K562 (cell line): ENCODE results near the gene PTGR3. TPM values are rescaled to one million over a fixed set of nuclear protein-coding genes. Genes with fewer than 3 reads are reported as not detected.

Source experiments
- ATAC-seq: fragments of 200-7000 bp; cut with Tn5 transposase; 3 replicates; pipeline ENCODE4 v1.9.1; 2020; ENCODE audit warnings: moderate library complexity
- BruUV-seq: library from RNA; stranded (reverse); fragments of 400-500 nt; replicated peaks from 2 replicates; lab custom pipeline; 2021; lab: Mats Ljungman, UMichigan
- CTCF ChIA-PET: fragments of 300-600 bp; formaldehyde crosslinking; extraction: SDS; loops from one replicate; lab custom pipeline; 2021; ENCODE audit warnings: low intra/inter-chr PET ratio; lab: Yijun Ruan, JAX
- POLR2A ChIA-PET: fragments of 300-600, 350-650 bp; sonication (Branson Sonifier 250); formaldehyde crosslinking; extraction: SDS; loops from one replicate; lab custom pipeline; 2021; ENCODE audit warnings: antibody characterized with exemption, inconsistent platforms; lab: Yijun Ruan, JAX
- DNase-seq, 4 experiments: peaks; one replicate each; pipeline versions ENCODE4 v3.0.0 to v3.0.0-alpha.2; 2011 to 2018; ENCODE audit warnings: low spot score in 3 of 4, mixed read lengths in 3 of 4; ENCODE audit errors: extremely low read depth in 1 of 4
- FAIRE-seq: peaks from 2 replicates; lab custom pipeline; 2011; peaks lifted over from hg19 to GRCh38; lab: Jason Lieb, UNC
- H2AFZ ChIP-seq: 2 replicates; pipeline ENCODE4 v1.6.0; 2011; ENCODE audit warnings: low read depth, low read length, control low read depth, inconsistent platforms
- H3K27ac ChIP-seq: fragments of 200-600 bp; 3 replicates; pipeline ENCODE4 v1.8.0; 2011; ENCODE audit warnings: low read depth, mild to moderate bottlenecking, control low read depth, inconsistent platforms, low read length, moderate library complexity, mixed read lengths; ENCODE audit errors: extremely low read depth
- H3K27me3 ChIP-seq, 2 experiments: fragments of 300-600 bp in 1 of 2; 2 replicates in 1 of 2; 3 replicates in 1 of 2; pipeline versions ENCODE4 v1.6.0 to v1.8.0; 2011; ENCODE audit warnings: inconsistent platforms in 2 of 2, low read length in 2 of 2, mild to moderate bottlenecking in 1 of 2, mixed read lengths in 1 of 2, moderate library complexity in 1 of 2; ENCODE audit not compliant: control insufficient read depth in 2 of 2, insufficient read depth in 2 of 2
- H3K36me3 ChIP-seq: fragments of 300-600 bp; 3 replicates; pipeline ENCODE4 v1.8.0; 2011; ENCODE audit warnings: mild to moderate bottlenecking, low read length, inconsistent platforms; ENCODE audit not compliant: control insufficient read depth, insufficient read depth
- H3K4me1 ChIP-seq, 2 experiments: fragments of 200-600 bp in 1 of 2; replicated peaks in 1 of 2; 2 replicates in 1 of 2; 3 replicates in 1 of 2; pipeline versions ENCODE4 v1.5.1 to v1.8.0; 2011; ENCODE audit warnings: inconsistent platforms in 2 of 2, low read length in 2 of 2, mild to moderate bottlenecking in 1 of 2, mixed read lengths in 1 of 2, moderate library complexity in 1 of 2; ENCODE audit not compliant: control insufficient read depth in 2 of 2, insufficient read depth in 2 of 2
- H3K4me2 ChIP-seq: 2 replicates; pipeline ENCODE4 v1.6.1; 2011; ENCODE audit warnings: low read length, control low read depth, inconsistent platforms, mixed read lengths; ENCODE audit not compliant: insufficient read depth
- H3K4me3 ChIP-seq: fragments of 200-600 bp; sonication (generic), shearing (Covaris generic); 2 replicates; pipeline ENCODE4 v1.5.1; 2016; ENCODE audit warnings: control low read depth, inconsistent platforms
- H3K79me2 ChIP-seq: fragments of 200-600 bp; 3 replicates; pipeline ENCODE4 v1.8.0; 2011; ENCODE audit warnings: low read length, inconsistent platforms; ENCODE audit not compliant: control insufficient read depth, insufficient read depth
- H3K9ac ChIP-seq, 2 experiments: 2 replicates each; pipeline versions ENCODE4 v1.6.0 to v1.6.1; 2011; ENCODE audit warnings: low read depth in 2 of 2, low read length in 2 of 2, control low read depth in 1 of 2, inconsistent platforms in 1 of 2, mild to moderate bottlenecking in 1 of 2, mixed read lengths in 1 of 2; ENCODE audit not compliant: insufficient read depth in 1 of 2
- H3K9me1 ChIP-seq: one replicate; pipeline ENCODE4 v1.6.0; 2011; ENCODE audit warnings: inconsistent platforms, mild to moderate bottlenecking, low read length, moderate library complexity; ENCODE audit not compliant: control insufficient read depth, insufficient read depth
- H3K9me3 ChIP-seq: replicated peaks from 2 replicates; pipeline ENCODE4 v1.5.1; 2011; ENCODE audit warnings: low read depth, low read length, inconsistent platforms; ENCODE audit not compliant: control insufficient read depth, insufficient read depth
- H4K20me1 ChIP-seq: replicated peaks from 2 replicates; pipeline ENCODE4 v1.6.1; 2011; ENCODE audit warnings: low read length, inconsistent platforms, mixed read lengths; ENCODE audit not compliant: control insufficient read depth, insufficient read depth
- CCNT2 ChIP-seq: IDR thresholded peaks from 2 replicates; pipeline ENCODE4 v1.6.1; 2011; ENCODE audit warnings: borderline replicate concordance, low read depth, mild to moderate bottlenecking, moderate library complexity, mixed read lengths, low read length; ENCODE audit not compliant: insufficient read length; ENCODE audit errors: extremely low read depth
- FOXK1 ChIP-seq: sonication (generic); formaldehyde crosslinking; IDR thresholded peaks from 2 replicates; pipeline ENCODE4 v1.8.0; 2022; ENCODE audit warnings: missing genetic modification reagents, mild to moderate bottlenecking, borderline replicate concordance
- MYC ChIP-seq, 2 experiments: fragments of 250-450 bp in 1 of 2; sonication (Bioruptor Pico) in 1 of 2; IDR thresholded peaks; 2 replicates each; pipeline versions ENCODE4 v1.5.1 to v1.6.1; 2012 to 2021; ENCODE audit warnings: low read depth in 2 of 2, borderline replicate concordance in 1 of 2, improper control_type of control experiment in 1 of 2, low read length in 1 of 2, mild to moderate bottlenecking in 1 of 2, moderate library complexity in 1 of 2
- ZNF324 ChIP-seq: fragments of 250-450 bp; sonication (Bioruptor Pico); IDR thresholded peaks from 2 replicates; pipeline ENCODE4 v1.4.0; 2020; ENCODE audit warnings: mild to moderate bottlenecking
- WGBS: fragments of 100-300 bp; shearing (Covaris generic); methylation state at CpG from one replicate; pipeline ENCODE4 v1.1.6; 2016; ENCODE audit warnings: low coverage, mixed read lengths; ENCODE audit not compliant: insufficient coverage; ENCODE audit errors: missing lambda C conversion rate; 5-methylcytosine and 5-hydroxymethylcytosine counted together
- in situ Hi-C: fragments of 300-500 bp; cut with MboI; formaldehyde crosslinking; loops from 4 replicates; pipeline ENCODE4 v1.15.0; 2018; ENCODE audit warnings: inconsistent platforms, mixed read lengths
- intact Hi-C: fragments of 100-400 bp; cut with micrococcal nuclease; formaldehyde crosslinking; loops from 2 replicates; pipeline ENCODE4 v1.14.2; 2022
- polyA plus RNA-seq, 8 experiments: library from polyadenylated mRNA; depleted of rRNA in 4 of 8; stranded (reverse) in 5 of 8; unstranded in 3 of 8; fragments of >200 nt; fragmentation: Nextera tagmentation in 2 of 8; fragmentation: Illumina TruSeq in 1 of 8; extraction: Ambion mirVana in 2 of 8; extraction: Trizol in 1 of 8; gene quantifications; 2 replicates each; pipeline versions ENCODE4 v1.2.1 to v1.2.3, GENCODE V29; 2011 to 2014; ENCODE audit warnings: inconsistent platforms in 1 of 8, missing spikeins in 1 of 8
- total RNA-seq, 7 experiments: library from RNA; depleted of rRNA in 6 of 7; stranded (reverse); fragments of >200 nt in 6 of 7; fragmentation: Illumina TruSeq in 2 of 7; extraction: Trizol in 2 of 7; gene quantifications; 2 replicates each; pipeline versions ENCODE4 v1.2.1 to v1.2.3, GENCODE V29; 2011 to 2021; ENCODE audit warnings: low replicate concordance in 1 of 7
- TF ChIP-seq, protein P1 (sequence below): fragments of 450-650 bp; IDR thresholded peaks from 2 replicates; pipeline ENCODE4 v1.6.1; 2018; ENCODE audit not compliant: partially characterized antibody
- TF ChIP-seq, protein P2 (sequence below): fragments of 450-650 bp; IDR thresholded peaks from 2 replicates; pipeline ENCODE4 v1.6.1; 2017; ENCODE audit warnings: mild to moderate bottlenecking, moderate library complexity

PTGR3 gene
- total and polyA plus RNA-seq, 9 of the 15 experiments (the other 6 are each of a cell fraction or from before 2014, with no cell fraction given): 4.1 to 32.3 (median 15.3) TPM

DNA sequence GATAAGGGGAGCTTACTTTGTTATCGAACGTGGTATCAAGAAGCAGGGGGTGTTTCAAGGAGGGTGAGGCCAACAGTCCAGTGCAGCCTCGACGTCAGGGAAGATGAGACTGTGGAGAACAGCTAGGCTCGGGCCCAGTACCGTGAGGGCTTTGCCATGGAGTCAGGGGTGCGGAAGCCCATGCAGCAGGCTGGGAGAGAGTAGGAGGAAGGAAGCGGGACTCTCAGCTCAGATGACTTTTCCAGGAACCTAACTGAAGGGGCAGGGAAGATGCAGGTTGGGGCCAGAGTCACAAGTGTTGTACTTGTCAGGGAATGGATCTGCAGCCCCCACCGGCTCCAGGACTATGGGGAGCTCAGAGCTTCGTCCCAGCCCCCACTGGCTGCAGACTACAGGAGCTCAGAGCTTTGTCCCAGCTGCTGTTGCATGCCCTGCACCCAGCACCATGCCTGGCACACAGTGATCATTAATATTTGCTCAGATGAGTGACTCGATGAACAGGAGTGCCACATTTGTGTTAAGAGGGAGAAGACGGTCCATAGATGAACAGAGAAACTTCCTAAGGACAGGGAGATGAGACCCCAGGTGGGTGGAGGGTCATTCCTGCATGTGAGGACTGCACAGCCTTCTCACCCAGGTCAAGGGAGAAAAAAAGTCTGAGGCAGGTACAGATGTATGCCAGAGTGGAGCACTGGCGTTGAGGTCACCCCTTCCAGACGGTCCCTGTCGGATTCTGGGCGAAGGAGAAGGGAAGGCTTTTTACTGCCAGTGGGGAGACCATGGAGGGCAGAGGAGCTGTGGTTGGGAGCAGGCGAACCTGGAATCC, 36.4 kb downstream of the PTGR3 start (continued):
- no peak for TF ChIP-seq MYC (IDR thresholded peaks at IDR 0.05; ENCODE audit: low read depth, low read length)
- TF ChIP-seq MYC (CRISPR knock-in tag; IDR thresholded peaks at IDR 0.05; ENCODE audit: borderline replicate concordance, low read depth): no peak
- TF ChIP-seq CCNT2: no peak
- TF ChIP-seq, all 486 proteins: peak for 0

- Histone ChIP-seq H3K4me1 (peaks cover 0 to 8% of the 10 kb centered on the region in 2 experiments; a peak in 2 of 5 replicates), H3K9ac (no peak overlapping the region), H3K27me3 (peaks cover 11 to 59% of the 10 kb centered on the region in 2 experiments; a peak in 4 of 5 replicates), H3K4me3 (no peak overlapping the region), H3K79me2 (no peaks in the 10 kb centered on the region), H4K20me1 (no peaks in the 10 kb centered on the region), H2AFZ (no peak overlapping the region), H3K36me3 (no peaks in the 10 kb centered on the region), H3K4me2 (no peak overlapping the region), H3K27ac (no peak overlapping the region), H3K9me3 (no peaks in the 10 kb centered on the region), H3K9me1 (no peaks in the 10 kb centered on the region)
- BruUV-seq: no TSS peak
- WGBS: 25% methylated on average over 11 of the region's 11 CpGs
- intact Hi-C loops (loop anchor here (5.0 kb wide), 1 partner anchor 71 kb away; no protein-coding TSS in a partner anchor), in situ Hi-C loops (no loop called here)
- POLR2A ChIA-PET: no interaction called here
- DNase-seq (no peak), ATAC-seq (no peak), FAIRE-seq (no peak)
- CTCF ChIA-PET: interaction anchor here (0.7 kb wide), 1 partner anchor 308 kb away, joined by 3 read pairs; no protein-coding TSS in a partner anchor
- TF ChIP-seq ZNF324 (CRISPR knock-in tag): no peak
- TF ChIP-seq, protein P1, sequence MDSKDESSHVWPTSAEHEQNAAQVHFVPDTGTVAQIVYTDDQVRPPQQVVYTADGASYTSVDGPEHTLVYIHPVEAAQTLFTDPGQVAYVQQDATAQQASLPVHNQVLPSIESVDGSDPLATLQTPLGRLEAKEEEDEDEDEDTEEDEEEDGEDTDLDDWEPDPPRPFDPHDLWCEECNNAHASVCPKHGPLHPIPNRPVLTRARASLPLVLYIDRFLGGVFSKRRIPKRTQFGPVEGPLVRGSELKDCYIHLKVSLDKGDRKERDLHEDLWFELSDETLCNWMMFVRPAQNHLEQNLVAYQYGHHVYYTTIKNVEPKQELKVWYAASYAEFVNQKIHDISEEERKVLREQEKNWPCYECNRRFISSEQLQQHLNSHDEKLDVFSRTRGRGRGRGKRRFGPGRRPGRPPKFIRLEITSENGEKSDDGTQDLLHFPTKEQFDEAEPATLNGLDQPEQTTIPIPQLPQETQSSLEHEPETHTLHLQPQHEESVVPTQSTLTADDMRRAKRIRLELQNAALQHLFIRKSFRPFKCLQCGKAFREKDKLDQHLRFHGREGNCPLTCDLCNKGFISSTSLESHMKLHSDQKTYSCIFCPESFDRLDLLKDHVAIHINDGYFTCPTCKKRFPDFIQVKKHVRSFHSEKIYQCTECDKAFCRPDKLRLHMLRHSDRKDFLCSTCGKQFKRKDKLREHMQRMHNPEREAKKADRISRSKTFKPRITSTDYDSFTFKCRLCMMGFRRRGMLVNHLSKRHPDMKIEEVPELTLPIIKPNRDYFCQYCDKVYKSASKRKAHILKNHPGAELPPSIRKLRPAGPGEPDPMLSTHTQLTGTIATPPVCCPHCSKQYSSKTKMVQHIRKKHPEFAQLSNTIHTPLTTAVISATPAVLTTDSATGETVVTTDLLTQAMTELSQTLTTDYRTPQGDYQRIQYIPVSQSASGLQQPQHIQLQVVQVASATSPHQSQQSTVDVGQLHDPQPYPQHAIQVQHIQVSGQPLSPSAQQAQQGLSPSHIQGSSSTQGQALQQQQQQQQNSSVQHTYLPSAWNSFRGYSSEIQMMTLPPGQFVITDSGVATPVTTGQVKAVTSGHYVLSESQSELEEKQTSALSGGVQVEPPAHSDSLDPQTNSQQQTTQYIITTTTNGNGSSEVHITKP: no peak
- TF ChIP-seq, protein P2, sequence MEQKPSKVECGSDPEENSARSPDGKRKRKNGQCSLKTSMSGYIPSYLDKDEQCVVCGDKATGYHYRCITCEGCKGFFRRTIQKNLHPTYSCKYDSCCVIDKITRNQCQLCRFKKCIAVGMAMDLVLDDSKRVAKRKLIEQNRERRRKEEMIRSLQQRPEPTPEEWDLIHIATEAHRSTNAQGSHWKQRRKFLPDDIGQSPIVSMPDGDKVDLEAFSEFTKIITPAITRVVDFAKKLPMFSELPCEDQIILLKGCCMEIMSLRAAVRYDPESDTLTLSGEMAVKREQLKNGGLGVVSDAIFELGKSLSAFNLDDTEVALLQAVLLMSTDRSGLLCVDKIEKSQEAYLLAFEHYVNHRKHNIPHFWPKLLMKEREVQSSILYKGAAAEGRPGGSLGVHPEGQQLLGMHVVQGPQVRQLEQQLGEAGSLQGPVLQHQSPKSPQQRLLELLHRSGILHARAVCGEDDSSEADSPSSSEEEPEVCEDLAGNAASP: no peak
- TF ChIP-seq FOXK1 (CRISPR knock-in tag): no peak
These were observed 38.0 kb downstream of the PTGR3 start for GRCh38 chr18:75170916-75171315.
